Retinal pigment epithelial cell (primary cell): ENCODE measurements around the gene EXOG.
A peak's percentile ranks its signal among the peaks of the same experiment; 100 is the strongest.

ENCODE experiments used
- DNase-seq: peaks from one replicate; pipeline ENCODE4 v3.0.0-alpha.2; 2010; ENCODE audit warnings: low read depth
- H3K4me3 ChIP-seq: 2 replicates; pipeline ENCODE4 v1.5.1; 2011; ENCODE audit warnings: mild to moderate bottlenecking, low read length, control low read depth, moderate library complexity
- TF ChIP-seq, protein P1 (sequence below): conservative IDR thresholded peaks from 2 replicates; pipeline ENCODE4 v1.5.1; 2011; ENCODE audit warnings: low read depth, low read length, control low read depth, inconsistent platforms

The EXOG gene

GRCh38 chr3:38573111-38573510 is 77.0 kb downstream of the EXOG start:
- DNase-seq = no peak
- no peak overlapping the region for H3K4me3 ChIP-seq
- TF ChIP-seq, protein P1, sequence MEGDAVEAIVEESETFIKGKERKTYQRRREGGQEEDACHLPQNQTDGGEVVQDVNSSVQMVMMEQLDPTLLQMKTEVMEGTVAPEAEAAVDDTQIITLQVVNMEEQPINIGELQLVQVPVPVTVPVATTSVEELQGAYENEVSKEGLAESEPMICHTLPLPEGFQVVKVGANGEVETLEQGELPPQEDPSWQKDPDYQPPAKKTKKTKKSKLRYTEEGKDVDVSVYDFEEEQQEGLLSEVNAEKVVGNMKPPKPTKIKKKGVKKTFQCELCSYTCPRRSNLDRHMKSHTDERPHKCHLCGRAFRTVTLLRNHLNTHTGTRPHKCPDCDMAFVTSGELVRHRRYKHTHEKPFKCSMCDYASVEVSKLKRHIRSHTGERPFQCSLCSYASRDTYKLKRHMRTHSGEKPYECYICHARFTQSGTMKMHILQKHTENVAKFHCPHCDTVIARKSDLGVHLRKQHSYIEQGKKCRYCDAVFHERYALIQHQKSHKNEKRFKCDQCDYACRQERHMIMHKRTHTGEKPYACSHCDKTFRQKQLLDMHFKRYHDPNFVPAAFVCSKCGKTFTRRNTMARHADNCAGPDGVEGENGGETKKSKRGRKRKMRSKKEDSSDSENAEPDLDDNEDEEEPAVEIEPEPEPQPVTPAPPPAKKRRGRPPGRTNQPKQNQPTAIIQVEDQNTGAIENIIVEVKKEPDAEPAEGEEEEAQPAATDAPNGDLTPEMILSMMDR = no peak

DNA sequence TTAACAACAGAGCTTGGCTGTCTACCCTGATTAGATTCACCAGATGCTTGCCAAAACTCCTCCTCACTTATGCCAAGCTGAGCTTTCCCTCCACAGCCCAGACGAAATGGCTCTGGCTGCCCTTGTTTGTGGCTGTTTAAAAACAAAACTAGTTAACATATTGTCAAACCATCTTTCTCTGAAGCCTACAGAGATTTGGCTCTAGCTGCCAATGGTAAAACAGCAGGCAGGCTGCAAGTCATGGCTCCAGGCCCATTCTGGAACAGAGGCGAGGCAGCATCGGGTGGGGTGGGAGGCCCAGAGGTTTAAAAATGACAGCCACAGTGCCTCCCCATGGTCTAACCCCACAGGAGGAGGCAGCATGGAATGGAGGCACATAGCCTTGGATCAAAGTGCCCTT is 77.4 kb downstream of the EXOG start:
- no peak overlapping the region for H3K4me3 ChIP-seq
- TF ChIP-seq, protein P1 = no peak
- DNase-seq = no peak

- TF ChIP-seq, protein P1 = no peak
- no peak overlapping the region for H3K4me3 ChIP-seq
- peak; percentile 26 for DNase-seq
These were observed 78.5 kb downstream of the EXOG start for GRCh38 chr3:38574411-38575278.

DNA sequence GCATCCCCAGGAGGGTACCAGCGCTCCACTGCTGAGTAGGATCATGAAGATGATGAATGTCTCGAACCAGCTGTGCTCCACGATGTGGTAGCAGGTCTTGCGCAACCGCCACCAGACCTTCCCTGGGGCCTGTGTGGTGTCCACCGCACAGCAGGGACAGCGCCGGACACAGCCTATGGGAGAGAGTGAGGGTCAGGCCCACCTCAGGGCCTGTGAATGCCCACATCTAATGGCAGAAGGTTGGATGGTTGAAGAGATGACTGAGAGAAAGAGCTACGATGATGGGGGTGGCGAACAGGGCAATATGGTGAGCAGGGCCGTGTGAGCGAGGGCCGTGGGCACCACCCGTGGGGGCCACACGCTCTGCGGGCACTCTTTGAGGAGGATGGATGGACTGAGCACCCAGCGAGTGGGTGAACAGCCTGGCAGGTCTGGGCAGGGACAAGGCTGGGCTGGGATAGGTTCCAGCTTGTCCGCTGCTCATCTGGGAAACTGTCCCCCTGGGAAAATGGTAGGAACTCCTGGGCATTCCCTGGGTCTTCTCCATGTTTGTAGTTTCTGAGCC is 79.2 kb downstream of the EXOG start:
- DNase-seq = no peak
- H3K4me3 ChIP-seq = no peak overlapping the region
- TF ChIP-seq, protein P1 = no peak
